C1 segment of cervical spinal cord (tissue), 14 donors: Measurements from ENCODE around the gene RANBP17.
"Not testable (repeated sequence)": the region's sequence is repeated elsewhere in the genome, so short reads cannot be mapped to it uniquely, and the experiment has no call there.

ENCODE experiments used
- DNase-seq, 14 donors: peaks; one replicate each; lab custom pipeline; 2025; lab: John Stamatoyannopoulos, UW

Gene RANBP17

DNA sequence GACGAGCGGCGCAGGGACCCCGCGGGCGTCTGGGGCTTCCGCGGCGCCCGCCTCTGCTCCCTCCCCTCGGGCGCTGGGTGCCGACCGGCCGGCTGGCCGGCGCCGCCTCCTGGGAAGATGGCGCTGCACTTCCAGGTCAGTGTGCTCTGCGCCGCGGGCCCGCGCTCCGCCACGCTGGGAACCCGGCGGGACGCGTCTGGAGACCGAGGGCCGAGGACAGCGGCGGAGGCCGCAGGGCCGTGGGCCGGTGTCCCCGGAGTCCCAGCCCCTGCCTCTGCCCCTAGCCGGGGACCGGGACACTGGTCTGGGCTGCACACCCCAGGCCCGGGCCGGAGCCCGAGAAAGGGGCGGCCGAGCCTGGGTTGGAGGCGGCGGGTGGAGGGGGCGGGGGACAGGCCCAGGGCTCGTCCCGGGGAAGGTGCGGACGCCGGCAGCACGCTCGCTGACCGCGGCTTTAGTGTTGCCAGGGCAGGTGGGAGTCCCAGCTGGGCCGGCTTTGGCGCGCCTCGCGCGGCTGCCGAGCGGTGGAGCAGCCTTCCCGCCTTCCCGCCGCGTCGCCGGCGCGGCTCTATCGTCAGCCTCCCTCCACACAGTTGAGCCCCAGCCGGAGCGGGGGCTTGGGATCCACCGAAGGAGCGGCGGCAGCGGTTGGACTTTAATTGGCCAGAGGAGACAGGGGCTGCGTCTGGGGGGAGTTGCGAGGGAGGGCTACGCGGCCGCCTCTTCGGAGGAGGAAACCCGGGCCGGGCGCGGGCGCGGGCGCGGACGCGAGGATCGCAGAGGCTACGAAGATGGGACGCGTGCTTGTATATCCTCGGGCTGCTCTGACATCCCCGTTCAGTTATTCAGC is at the start of gene RANBP17:
Gene RANBP17, plus strand, starts transcription at position 102 of the 850 bp plus-strand sequence.
- DNase-seq, result peak in 8 of 14 donors; percentile 2 to 41 (median 22)

- no peak for DNase-seq
These were observed 48.6 kb upstream of the RANBP17 start for GRCh38 chr5:170813231-170813630.

GRCh38 chr5:170817195-170817594 is 44.6 kb upstream of the RANBP17 start:
- no peak for DNase-seq

- DNase-seq, result no peak
These were observed 43.6 kb upstream of the RANBP17 start for GRCh38 chr5:170818232-170818631.

DNA sequence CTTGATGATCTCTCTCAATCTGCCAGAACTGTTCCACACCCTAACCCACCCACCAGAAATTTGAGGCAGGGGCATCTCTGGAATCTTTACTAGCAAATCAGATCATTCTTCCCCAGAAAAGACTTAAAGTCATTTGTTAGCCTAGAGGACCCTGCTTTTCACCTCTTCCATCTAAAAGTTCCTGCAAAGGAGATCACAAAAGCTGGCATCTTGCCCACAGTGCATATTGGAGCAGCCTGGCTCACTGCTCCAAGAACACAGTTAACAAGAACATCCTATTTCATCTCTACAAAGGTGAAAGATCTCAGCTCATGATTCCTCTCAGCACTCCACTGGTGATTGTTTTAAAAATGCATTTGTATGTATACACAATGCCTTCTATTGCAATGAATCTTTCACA is 42.0 kb upstream of the RANBP17 start:
- DNase-seq, result no peak

GRCh38 chr5:170821257-170821800 is 40.5 kb upstream of the RANBP17 start:
- DNase-seq, result no peak

GRCh38 chr5:170826117-170826516 is 35.7 kb upstream of the RANBP17 start:
- no peak for DNase-seq

- DNase-seq, result no peak
These were observed 29.6 kb upstream of the RANBP17 start for GRCh38 chr5:170832241-170832640.

DNA sequence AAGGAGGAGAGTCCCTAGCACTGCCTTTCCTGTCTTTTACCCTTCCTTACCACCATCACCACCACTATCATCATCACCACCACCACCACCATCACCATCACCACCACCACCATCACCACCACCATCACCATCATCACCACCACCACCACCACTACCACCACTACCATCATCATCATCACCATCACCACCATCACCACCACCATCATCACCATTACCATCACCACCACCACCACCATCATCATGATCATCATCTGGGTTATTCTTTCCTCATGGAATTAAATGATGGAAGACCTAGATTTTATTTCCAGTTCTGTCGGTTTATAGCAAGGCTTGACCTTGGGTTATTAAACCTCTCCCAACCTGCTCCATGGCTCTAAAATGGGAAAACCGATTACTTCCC is 27.8 kb upstream of the RANBP17 start:
- DNase-seq, result not testable (repeated sequence)

DNA sequence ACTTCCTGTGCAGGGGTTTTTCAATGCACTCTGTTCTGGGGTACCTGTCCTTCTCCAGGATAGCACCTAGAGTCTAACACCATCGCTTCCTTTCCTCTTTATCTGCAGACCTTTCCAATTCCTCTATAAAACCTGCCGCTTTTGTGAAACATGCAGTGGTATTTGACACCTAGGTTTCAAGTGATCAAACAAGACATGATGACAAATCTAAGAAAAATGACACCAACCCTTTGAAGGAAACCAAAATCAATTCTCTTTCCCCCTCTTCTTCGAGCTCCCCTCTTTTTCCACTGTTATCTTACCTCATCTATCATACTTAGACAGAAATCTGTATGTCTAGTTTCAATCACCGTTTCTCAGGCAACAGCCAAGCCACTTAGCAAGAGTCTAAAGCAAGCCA is 25.6 kb upstream of the RANBP17 start:
- no peak for DNase-seq

DNA sequence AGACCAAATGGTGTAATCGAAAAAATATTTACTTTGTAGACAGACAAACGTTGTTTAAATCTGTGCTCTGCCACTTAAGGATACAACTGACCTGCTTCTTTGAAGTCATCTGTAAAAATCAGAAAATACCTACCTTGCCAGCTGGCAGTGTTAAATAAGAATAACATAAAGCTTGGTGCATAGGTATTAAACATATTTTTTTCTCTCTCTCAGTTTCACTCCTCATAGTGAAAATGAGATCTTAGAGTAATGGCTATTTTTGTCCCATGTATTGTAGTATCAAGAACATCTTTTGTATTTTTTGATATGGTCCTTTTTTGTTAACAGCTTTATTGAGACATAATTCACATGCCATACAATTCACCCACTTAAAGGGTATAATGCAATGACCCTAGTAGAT is 17.9 kb upstream of the RANBP17 start:
- DNase-seq, result no peak

- no peak for DNase-seq
These were observed 17.2 kb upstream of the RANBP17 start for GRCh38 chr5:170844651-170845050.

DNA sequence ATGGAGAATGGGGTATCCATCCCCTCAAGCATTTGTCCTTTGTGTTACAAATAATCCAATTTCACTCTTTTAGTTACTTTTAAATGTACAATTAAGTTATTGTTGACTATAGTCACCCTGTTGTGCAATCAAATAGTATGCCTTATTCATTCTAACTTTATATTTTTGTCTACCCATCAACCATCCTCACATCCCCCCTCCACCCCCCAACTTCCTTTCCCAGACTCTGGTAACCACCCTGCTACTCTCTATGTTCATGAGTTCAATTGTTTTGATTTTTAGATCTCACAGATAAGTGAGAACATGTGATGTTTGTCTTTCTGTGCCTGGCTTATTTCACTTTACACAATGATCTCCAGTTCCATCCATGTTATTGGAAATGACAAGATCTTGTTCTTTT is 15.4 kb upstream of the RANBP17 start:
- no peak for DNase-seq

DNA sequence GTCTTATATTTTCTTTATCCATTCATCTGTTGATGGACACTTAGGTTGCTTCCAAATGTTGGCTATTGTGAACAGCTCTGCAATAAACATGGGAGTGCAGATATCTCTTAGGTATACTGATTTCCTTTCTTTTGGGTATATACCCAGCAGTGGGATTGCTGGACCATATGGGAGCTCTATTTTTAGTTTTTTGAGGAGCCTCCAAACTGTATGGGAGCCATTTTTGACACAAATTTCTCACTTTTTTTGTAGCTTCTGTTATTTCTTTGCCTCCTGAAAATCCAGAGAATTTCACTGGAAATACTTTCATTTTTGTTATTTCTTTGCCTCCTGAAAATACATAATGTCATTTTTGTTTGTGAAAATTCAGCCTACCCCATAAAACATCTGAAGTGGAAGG is 15.0 kb upstream of the RANBP17 start:
- DNase-seq, result no peak

DNA sequence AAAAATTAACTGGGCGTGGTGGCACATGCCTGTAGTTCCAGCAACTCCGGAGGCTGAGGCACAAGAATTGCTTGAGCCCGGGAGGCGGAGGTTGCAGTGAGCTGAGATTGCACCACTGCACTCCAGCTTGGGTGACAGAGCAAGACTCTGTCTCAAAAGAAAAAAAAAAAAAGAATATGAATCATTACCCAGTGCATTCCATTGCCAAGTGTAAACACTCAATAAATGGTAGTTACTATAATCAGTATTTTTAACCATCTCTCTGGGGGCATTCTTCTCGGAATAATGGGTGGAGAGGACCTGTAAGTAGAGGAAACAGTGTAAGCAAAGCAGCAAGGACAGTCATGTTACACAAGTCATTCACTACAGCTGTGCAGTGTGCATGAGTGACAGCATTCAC is 13.8 kb upstream of the RANBP17 start:
- DNase-seq, result no peak

GRCh38 chr5:170849374-170849773 is 12.4 kb upstream of the RANBP17 start:
- no peak for DNase-seq

DNA sequence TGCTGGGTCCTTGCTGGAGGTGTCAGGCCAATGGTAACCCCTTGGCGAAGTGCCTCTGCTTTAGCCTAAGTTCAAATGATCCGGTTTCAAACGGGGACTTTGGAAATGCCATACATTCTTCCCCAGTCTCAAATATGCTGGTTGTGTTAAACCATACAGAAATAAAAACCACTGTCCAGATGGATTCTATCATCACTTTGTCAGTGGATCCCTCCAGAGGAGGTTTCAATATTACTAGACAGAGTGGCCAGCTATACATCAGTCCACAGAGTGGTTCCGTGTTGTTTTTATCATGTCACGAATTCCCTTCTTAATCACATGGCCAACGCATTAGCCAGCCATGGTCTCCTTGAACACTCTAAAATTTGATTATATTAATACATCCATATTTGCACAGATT is 7.3 kb upstream of the RANBP17 start:
- no peak for DNase-seq

- no peak for DNase-seq
These were observed 4.8 kb upstream of the RANBP17 start for GRCh38 chr5:170857066-170857465.

GRCh38 chr5:170860415-170860814 is 1.4 kb upstream of the RANBP17 start:
- DNase-seq, result no peak

DNA sequence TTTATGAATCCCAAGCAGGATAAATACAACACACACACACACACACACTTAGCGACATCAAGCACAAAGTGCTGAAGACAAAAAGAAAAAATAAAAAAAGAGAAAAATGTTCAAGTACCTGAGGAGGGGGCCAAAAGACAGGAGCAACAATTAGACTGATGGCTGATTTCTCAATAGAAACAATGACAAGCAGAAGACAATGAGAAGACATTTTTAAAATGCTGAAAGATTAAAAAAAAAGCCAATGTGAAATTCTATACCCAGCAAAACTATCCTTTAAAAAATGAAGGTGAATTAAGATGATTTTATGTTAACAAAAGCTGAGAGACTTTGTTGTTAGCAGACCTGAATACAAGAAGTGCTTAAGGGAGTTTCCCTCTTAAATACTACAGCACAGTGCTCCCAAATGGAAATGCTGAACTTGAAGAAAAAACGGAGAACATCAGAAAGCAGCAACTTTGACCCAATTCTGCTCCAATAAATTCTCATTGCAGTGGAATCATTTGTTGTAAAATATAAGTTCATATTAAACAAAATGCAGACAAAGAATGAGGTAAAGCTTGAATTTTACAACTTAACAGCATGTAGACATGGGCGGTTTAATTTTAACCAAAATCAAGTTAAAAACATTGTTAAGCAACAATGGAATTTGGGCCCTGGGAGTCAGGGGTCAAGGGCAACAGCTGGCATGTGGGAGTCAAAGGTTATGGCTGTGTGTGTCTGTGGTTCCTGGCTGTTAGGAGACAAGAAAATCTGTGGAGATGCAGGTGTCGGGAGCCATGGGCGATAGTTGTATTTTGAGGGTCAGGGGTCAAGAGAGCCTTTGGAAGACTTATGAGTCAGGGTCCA is 776 bp upstream of the RANBP17 start:
- no peak for DNase-seq

DNA sequence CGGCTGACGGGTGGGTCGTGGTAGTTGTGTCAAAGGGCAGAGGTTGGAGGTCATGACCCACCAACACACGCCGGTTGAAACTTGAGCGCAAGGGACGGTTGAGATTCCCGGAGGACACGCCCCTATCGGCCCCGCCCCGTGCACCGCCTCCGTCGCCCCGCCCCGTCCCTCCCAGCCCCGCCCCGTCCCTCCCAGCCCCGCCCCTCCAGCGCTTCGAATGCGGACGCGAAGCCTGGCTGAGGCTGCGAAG is 226 bp upstream of the RANBP17 start:
- DNase-seq, result no peak

DNA sequence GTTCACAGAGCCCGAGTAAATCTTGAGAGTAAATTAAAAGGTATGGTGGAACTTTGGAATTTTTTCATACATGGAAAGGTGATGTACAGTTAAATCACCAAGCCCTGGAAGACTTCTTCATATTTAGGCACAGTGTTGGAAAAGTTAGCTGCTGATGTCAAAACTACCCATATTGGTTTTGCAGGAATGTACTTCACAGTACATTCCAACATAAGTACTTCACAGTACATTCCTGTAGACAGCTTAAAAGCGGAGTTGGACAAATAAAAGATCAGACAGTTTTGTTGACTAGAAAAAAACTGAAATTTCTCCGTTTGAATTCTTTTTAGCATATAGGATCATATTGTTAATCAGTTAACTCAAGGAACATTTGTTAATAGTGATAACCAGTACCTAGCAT is 1.8 kb downstream of the RANBP17 start:
- DNase-seq, result no peak

GRCh38 chr5:170865622-170866021 is 3.8 kb downstream of the RANBP17 start:
- DNase-seq, result no peak
